ENCODE results near the gene RAB28.
A peak's percentile ranks its signal among the peaks of the same experiment; 100 is the strongest.

The RAB28 gene

DNA sequence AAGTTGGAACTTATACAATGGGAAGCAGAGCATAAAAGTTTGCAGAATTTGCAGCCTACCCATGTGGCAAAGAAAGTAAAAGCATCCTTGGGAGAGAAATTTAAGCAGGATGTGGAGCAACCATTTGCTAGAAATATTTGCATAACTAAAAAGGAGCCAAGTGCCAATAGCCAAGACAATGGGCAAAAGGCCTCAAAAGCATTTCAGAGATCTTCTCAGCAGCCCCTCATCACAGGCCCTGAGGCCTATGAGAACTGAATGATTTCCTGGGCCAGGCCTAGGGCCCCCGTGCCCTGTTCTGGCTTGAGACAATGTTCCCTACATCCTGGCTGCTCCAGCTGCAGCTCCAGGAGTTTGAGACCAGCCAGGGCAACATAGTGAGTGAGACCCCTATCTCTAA, 25.3 kb upstream of the RAB28 start:
- DNase-seq (ENCODE audit: low spot score), result no peak

DNA sequence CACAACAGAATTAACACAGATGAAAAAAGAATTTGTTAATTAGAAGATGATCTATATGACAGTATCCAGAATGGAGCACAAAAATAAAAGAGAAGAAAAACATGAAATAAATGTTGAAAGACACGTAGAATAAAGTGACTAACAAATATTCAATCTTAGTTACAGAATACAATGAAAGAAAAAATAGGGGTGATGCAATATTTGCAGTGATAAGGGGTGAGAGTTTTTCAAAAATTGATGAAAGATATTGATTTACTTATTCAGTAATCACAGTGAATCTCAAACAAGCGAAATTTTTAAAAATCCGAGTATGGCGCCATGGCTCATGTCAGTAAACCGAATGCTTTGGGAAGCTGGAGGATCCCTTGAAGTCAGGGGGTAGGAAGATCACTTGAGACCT, 20.2 kb upstream of the RAB28 start:
- no peak for DNase-seq (ENCODE audit: low spot score)

GRCh38 chr4:13498469-13498868, 14.3 kb upstream of the RAB28 start:
- DNase-seq (ENCODE audit: low spot score), result no peak

- no peak for DNase-seq (ENCODE audit: low spot score)
These were observed 12.5 kb upstream of the RAB28 start for GRCh38 chr4:13496605-13497004.

- DNase-seq (ENCODE audit: low spot score), result no peak
These were observed 11.6 kb upstream of the RAB28 start for GRCh38 chr4:13495753-13496152.

DNA sequence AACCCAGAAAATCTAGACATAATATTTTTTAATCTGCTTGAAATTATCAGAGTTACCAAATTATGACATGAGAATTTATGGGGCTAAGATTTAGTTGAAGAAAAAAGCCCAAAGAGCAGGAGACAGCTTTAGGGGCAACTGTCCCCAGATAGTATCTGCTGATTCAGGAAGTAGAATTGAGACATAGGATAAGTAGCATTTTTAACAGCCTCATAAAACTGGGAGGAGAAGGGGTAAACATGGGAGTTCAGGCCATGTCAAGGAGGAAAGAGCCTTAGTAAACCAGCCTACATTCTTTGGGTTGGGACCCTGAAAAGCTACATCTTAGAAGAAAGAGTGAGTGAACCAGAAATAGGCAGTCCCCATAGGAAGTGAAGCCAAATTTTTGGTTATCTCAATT, 9.7 kb upstream of the RAB28 start:
- no peak for DNase-seq (ENCODE audit: low spot score)

DNA sequence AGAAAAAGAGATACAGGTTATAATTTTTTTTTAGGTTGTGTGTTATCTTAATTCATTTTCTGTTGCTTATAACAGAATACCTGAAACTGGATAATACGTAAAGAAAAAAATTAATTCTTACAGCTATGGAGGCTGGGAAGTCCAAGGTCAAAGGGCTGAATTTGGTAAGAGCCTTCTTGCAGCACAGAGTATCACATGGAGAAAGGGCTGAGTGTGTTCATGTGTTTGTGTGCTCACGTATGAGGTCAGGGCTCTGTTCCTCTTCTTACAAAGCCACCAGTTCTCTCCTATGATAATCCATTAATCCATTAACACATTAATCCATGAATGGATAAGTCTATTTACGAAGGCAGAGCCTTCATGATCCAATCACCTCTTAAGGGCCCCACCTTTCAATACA, 8.6 kb upstream of the RAB28 start:
- no peak for DNase-seq (ENCODE audit: low spot score)

DNA sequence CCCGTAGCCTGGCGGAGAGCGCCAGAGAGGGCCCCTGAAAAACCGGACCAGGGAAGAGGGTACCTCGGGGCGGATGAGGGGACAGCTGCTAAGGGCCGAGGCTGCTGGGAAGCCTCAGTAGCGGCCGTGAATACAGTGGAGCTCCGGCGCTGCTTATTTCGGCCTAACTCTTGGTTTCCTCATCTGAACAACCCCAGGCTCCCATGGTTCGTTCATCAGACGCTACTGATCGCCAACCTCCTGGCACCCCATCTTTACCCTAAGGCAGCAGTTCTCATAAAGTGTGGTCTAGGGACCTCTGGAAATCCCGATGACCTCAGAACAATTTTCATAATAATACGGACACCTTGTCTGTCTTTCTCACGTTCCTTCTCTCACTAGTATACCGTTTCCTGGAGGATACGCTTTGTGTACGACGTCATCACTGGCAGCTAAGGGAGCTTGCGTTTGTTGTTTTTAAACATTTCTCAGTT, 645 bp upstream of the RAB28 start:
- no peak for DNase-seq (ENCODE audit: low spot score)

DNA sequence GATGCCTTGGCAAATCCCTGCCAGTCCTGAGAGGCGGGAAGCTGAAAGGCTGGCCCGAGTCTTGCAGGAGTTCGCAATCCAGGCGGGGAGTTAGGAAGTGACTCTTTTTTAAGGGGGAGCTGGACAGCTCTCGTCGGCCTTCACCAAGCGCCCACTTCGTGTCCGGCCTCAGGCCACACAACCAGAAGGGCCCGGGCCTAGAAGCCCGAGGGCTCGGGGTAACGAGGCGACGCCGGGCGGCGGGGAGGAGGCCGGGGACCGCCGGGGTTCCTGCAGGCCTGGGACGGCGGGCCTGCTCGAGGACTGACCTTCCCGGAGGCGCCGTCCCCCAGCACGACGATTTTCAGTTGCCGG, 395 bp downstream of the RAB28 start:
- DNase-seq (ENCODE audit: low spot score), result peak; percentile 46

DNA sequence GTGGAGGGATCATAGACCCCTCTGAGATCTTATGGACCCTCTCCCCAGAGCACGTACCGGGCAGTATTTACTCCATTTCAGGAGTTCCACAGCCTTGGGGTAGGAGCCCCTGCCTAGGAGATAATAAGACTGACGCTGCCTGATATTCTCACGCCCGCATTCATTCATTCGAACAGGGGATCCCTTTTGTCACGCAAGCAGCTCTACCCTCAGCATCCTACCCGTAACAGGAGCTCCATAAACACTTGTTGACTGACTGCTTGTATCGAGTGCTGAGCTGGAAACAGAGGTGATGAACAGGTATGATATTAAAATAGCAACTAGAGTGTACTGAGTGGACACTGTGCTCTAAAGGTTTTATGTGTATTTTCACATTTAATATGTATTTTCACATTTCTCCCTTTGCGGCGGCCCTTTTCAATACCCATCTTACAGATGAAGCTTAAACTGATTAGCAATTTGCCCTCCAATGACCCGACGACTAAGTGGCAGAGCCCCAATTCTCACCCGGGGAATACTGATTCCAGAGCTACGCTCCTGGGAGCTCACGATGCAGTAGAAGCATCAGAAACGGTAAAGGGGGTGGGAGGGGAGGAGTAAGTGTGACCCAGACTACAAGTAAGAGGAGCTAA, 888 bp downstream of the RAB28 start:
- DNase-seq (ENCODE audit: low spot score), result no peak

DNA sequence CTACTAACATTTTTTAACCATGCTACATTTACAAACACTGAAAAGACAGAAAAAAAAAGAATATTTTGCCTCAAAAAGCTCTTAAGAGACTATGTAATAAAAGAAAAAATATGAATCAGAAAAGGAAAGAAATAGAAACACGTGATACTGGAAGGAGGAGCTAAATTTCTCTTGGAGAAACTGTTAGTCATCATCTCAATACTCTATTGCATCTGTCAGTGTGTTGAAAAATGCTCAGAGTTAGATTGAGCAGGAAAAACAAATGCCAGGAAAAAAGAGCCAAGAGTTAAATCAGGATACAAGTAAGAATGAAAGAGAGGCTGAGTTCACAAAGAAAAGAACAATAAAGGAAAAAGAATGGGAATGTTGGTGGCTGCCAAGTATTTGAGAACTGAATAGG, 2.6 kb downstream of the RAB28 start:
- DNase-seq (ENCODE audit: low spot score), result no peak

GRCh38 chr4:13478707-13479106, 5.4 kb downstream of the RAB28 start:
- DNase-seq (ENCODE audit: low spot score), result no peak

DNA sequence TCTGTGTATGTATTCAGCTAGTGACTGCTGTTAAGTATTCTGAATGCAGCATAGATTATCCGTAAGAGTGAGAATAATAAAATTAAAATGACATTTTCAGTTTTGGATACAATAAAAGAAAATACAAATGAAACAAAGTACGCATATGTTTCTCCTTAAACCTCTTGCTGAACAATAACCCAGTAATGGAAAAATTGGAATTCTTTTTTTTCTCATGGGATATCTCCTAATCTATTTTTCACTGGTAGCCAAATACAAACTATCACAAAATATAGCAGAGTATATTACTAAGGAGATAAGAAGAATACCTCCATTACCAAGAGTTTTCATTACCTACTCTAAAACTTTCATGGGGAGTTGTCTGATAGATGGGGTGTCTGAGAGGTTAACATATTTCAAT, 6.0 kb downstream of the RAB28 start:
- DNase-seq (ENCODE audit: low spot score), result no peak

DNA sequence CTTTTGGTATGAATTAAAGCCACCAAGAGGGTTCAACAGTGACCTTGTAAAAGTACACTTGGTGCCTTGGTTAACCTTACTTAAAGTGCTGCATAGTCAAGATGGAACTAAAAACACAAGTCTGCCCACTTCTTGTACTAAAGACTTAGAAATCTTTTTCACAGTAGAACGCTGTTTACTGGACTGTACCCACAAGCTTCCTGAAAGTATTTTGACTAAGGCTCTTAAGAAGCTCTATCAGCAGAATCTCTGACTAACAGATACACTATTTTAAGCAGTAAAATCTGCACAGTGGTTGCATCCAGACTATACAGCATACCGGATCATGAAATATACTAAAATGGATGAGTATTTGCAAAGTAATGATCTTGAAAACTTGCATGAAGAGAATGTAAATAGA, 7.2 kb downstream of the RAB28 start:
- DNase-seq (ENCODE audit: low spot score), result no peak

GRCh38 chr4:13476152-13476551, 8.0 kb downstream of the RAB28 start:
- no peak for DNase-seq (ENCODE audit: low spot score)

GRCh38 chr4:13471400-13471799, 12.7 kb downstream of the RAB28 start:
- DNase-seq (ENCODE audit: low spot score), result no peak

GRCh38 chr4:13470379-13470778, 13.8 kb downstream of the RAB28 start:
- no peak for DNase-seq (ENCODE audit: low spot score)

DNA sequence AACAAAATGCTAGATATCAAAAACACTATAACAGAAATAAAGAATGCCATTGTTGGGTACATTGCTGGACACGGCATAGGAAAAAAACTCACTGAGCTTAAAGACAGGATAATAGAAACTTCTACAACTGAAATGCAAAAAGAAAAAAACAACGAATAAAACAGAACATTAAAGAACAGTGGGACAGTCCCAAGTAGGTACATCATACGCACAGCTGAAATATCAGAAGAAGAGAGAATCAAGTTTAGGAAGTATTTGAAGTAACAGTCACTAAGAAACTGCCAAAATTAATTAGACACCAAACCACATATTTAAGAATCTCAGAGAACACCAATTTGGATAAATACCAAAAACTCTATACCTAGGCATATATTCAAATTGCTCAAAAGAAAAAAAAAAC, 19.2 kb downstream of the RAB28 start:
- DNase-seq (ENCODE audit: low spot score), result no peak

DNA sequence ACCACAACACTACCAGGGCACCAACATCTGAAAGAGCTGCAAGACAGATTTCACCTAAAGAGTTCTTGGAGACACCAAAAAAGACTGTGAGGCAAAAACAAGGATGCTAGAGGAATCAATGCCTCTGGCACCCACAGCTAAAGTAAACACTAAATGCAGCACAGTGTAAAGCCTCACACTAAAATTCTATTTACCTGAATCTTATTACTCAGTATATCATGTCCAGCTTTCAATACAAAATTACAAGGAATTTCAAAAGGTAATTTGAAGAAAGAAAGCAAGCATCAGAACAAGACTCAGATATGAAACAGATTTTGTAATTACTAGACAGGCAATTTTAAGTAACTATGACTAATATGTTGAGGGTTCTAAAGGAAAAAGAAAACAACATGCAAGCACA, 19.6 kb downstream of the RAB28 start:
- DNase-seq (ENCODE audit: low spot score), result no peak

DNA sequence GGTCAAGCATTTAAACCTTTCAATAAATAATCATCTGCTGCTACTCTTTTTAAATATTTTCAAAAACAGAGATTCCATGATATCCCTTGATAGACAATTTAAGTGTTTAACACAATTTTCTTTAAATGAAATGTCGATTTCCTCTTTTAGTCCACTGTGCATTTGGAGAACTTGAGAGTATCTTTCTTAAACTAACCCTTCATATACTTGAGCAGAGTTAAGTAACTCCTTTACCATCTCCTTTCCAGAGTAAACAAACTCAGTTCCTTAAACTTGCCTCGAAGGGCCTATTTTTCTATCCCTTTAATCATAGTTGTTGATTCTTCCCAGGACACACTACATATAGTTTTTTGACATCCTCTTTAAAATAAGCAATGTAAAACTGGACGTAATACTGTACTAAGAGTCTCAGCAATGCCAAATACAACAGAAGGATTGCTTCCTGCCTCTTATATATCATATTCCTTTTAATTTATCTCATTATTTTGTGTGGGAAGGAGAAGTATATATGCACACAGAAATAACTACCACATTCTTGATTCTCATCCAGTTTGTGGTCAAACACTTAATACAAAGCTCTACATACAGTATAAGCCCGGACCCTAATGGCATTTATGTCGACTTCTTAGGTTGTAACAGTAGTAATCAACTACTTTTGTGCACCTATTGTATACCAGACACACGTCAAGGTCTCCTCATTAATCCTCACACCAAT, 22.8 kb downstream of the RAB28 start:
- no peak for DNase-seq (ENCODE audit: low spot score)

GRCh38 chr4:13455411-13455810, 28.7 kb downstream of the RAB28 start:
- DNase-seq (ENCODE audit: low spot score), result no peak

DNA sequence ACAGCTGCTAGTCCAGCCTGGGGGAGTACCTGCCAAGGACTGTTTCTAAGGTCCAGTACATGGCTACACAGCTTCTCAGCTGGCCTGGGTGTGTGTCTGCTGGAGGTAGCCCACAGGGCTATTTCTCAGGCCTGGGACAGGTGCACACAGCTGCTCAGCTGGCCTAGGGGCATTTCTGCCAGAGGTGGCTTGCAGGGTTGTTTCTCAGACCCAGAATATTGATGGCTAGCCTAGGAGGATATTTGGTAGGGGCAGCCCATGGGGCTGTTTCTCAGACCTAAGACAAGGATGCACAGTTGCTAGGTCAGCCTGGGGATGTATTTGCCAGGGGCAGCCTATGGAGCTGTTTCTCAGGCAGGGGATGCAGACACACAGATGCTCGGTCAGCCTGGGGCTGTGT, 29.4 kb downstream of the RAB28 start:
- DNase-seq (ENCODE audit: low spot score), result no peak

DNA sequence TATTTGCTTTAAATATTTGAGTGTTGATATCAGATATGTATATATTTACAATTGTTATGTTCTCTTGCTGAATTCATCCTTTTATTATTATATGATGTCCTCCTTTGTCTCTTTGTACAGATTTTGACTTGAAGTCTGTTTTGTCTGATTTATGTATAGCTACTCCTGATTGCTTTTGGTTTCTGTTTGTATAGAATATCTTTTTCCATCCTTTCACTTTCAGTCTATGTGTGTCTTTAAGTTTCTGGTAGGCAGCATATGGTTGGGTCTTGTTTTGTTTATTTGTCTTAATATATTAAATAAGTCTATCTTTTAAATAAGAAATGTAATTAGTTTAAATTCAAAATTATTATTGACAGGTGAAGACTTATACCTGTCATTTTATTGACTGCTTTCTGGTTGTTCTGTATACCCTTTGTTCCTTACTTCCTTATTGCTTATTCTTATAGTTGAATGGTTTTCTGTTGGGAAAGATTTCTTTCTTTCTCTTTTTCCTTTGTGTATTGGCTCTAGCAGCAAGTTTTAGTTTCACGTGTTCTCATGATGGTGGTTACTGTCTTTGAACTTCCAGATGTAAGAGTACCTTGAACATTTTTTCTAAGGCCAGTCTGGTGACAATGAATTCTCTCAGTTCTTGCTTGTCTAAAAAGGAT, 31.1 kb downstream of the RAB28 start:
- no peak for DNase-seq (ENCODE audit: low spot score)

DNA sequence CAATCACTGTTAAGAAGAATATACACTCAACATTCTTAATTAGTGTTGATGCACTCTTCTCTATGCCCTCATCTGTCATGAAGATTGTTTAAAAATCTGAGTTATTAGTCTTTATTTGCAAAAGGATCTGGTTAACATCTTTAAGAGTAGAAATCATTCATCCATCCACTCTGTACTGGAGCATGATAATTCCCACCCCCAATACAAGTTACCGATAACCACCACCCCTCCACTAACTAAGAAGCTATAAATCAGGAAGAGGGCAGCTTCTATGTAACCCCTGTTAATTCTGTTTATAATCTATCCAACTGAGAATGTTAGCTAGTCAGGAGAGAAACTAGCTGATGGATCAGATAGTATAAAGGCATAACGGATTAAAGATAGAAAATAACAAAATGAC, 34.5 kb downstream of the RAB28 start:
- no peak for DNase-seq (ENCODE audit: low spot score)

Measured in iPS-NIHi11 (cell line).